Mesothelial cell of epicardium (in vitro differentiated cells): ENCODE data around the gene TATDN3. TPM values are rescaled to one million over a fixed set of nuclear protein-coding genes. Genes with fewer than 3 reads are reported as not detected.
"Not testable (repeated sequence)": the region's sequence is repeated elsewhere in the genome, so short reads cannot be mapped to it uniquely, and the experiment has no call there.

Source experiments
- DNase-seq, 2 experiments: peaks; one replicate each; pipeline ENCODE4 v3.0.0; 2021; ENCODE audit warnings: low spot score in 2 of 2; ENCODE audit not compliant: unreplicated experiment in 2 of 2
- H3K27ac Mint-ChIP-seq: 2 replicates; pipeline ENCODE4 v1.8.0; 2021; ENCODE audit warnings: mixed read lengths
- H3K27me3 Mint-ChIP-seq: 2 replicates; pipeline ENCODE4 v1.8.0; 2021; ENCODE audit warnings: low read depth, mixed read lengths
- H3K36me3 Mint-ChIP-seq: 2 replicates; pipeline ENCODE4 v1.8.0; 2021; ENCODE audit warnings: mixed read lengths
- H3K4me1 Mint-ChIP-seq: 2 replicates; pipeline ENCODE4 v1.8.0; 2021; ENCODE audit warnings: mixed read lengths
- H3K4me3 Mint-ChIP-seq: 2 replicates; pipeline ENCODE4 v1.8.0; 2021; ENCODE audit warnings: mild to moderate bottlenecking, moderate library complexity, mixed read lengths
- H3K9me3 Mint-ChIP-seq: 2 replicates; pipeline ENCODE4 v1.8.0; 2021; ENCODE audit warnings: mixed read lengths
- total RNA-seq: library from RNA; stranded (reverse); gene quantifications from 3 replicates; pipeline ENCODE4 v1.2.1, GENCODE V29; 2021
- TF ChIP-seq, protein P1 (sequence below): fragments of 200-600 bp; sonication (generic); IDR thresholded peaks from one replicate; pipeline ENCODE4 v1.5.0; 2021; ENCODE audit warnings: antibody characterized with exemption; ENCODE audit not compliant: unreplicated experiment

TATDN3 gene
- total RNA-seq, 1 donor from 2014 or later, result 11.3 TPM

DNA sequence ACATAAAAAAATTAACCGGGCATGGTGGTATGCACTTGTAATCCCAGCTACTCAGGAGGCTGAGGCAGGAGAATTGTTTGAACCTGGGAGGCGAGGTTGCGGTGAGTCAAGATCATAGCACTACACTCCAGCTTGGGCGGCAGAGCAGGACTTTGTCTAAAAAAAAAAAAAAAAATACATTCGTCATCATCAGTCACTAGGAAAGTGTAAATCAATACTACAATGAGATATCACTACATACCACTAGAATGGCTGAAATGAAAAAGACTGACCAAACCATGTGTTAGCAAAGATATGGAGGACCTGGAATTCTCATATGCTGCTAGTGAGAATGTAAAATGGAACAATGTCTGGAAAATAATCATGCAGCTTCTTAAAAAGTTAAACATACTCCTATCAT lies 46.5 kb downstream of the TATDN3 start:
- DNase-seq, result no peak
- Mint-ChIP-seq H3K9me3 (no peaks in the 10 kb centered on the region), H3K4me3 (no peak overlapping the region), H3K36me3 (no peaks in the 10 kb centered on the region), H3K27ac (no peak overlapping the region), H3K4me1 (no peaks in the 10 kb centered on the region), H3K27me3 (no peaks in the 10 kb centered on the region)
- TF ChIP-seq, protein P1, sequence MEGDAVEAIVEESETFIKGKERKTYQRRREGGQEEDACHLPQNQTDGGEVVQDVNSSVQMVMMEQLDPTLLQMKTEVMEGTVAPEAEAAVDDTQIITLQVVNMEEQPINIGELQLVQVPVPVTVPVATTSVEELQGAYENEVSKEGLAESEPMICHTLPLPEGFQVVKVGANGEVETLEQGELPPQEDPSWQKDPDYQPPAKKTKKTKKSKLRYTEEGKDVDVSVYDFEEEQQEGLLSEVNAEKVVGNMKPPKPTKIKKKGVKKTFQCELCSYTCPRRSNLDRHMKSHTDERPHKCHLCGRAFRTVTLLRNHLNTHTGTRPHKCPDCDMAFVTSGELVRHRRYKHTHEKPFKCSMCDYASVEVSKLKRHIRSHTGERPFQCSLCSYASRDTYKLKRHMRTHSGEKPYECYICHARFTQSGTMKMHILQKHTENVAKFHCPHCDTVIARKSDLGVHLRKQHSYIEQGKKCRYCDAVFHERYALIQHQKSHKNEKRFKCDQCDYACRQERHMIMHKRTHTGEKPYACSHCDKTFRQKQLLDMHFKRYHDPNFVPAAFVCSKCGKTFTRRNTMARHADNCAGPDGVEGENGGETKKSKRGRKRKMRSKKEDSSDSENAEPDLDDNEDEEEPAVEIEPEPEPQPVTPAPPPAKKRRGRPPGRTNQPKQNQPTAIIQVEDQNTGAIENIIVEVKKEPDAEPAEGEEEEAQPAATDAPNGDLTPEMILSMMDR, result no peak

- H3K4me1 Mint-ChIP-seq, H3K9me3 Mint-ChIP-seq, H3K4me3 Mint-ChIP-seq, H3K27ac Mint-ChIP-seq, H3K36me3 Mint-ChIP-seq, H3K27me3 Mint-ChIP-seq, DNase-seq: not testable (repeated sequence)
Measured at GRCh38 chr1:212844521-212844920, 52.8 kb downstream of the TATDN3 start.

DNA sequence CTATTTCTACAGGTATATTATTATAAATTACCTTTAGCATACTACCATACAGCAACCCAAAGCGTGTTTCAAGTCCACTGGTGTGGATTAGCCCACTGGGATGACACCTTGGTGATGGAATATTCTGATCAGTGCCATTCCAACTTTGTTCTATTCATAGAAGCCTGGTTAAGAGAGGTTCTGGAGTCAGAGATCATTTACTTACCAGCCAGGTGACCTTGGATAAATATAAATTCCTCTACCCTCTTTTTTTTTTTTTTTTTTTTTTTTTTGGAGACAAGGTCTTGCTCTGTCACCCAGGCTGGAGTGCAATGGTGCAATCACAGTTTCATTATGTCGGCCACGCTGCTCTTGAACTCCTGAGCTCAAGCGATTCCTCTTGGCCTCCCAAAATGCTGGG lies 55.9 kb downstream of the TATDN3 start, which contains the start of gene SPATA45:
SPATA45 (minus strand) TSS at position 101 of the 400 bp plus-strand sequence. CDS start 11,500 bp downstream, outside the sequence.
- no peaks in the 10 kb centered on the region for H3K36me3 Mint-ChIP-seq
- H3K27ac Mint-ChIP-seq, result no peak within 1 kb of the TSS
- DNase-seq, result no peak
- H3K27me3 Mint-ChIP-seq, result no peaks in the 10 kb centered on the region
- TF ChIP-seq, protein P1, result no peak
- no peak within 1 kb of the TSS for H3K4me3 Mint-ChIP-seq
- peaks cover 3% of the 10 kb centered on the region for H3K9me3 Mint-ChIP-seq
- H3K4me1 Mint-ChIP-seq, result no peaks in the 10 kb centered on the region

DNA sequence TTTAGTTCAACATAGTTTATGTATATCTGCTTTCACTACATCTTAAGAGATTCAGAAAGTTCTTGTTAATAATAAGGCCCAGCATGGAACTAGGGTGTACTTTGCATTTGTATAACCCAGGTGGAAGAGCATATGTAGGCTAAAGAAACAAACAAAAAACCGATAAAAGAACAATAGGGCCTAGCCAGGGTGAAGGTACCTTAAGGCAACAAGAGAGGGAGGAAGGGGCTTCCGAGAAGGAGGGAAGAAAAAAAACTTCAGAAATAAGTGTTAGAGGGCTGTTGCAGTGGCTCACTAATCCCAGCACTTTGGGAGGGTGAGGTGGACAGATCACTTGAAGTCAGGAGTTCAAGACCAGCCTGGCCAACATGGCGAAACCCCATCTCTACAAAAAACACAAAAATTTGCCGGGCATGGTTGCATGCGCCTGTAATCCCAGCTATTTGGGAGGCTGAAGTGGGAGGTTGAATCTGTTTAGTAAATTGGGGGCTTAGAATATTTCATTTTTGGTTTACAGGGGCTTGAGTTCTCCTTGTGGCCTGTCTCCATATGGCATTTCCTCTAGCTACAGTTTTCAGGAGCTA lies 60.5 kb downstream of the TATDN3 start:
- Mint-ChIP-seq H3K9me3 (peaks cover 3% of the 10 kb centered on the region), H3K27ac (no peak overlapping the region), H3K4me3 (no peak overlapping the region), H3K4me1 (no peaks in the 10 kb centered on the region), H3K36me3 (peaks cover 1% of the 10 kb centered on the region), H3K27me3 (no peaks in the 10 kb centered on the region)
- TF ChIP-seq, protein P1, result no peak
- no peak for DNase-seq

- no peak overlapping the region for H3K27ac Mint-ChIP-seq
- H3K9me3 Mint-ChIP-seq, result peaks cover 3% of the 10 kb centered on the region
- DNase-seq, result no peak
- peaks cover 1% of the 10 kb centered on the region for H3K36me3 Mint-ChIP-seq
- peaks cover 5% of the 10 kb centered on the region for H3K4me1 Mint-ChIP-seq
- no peak overlapping the region for H3K4me3 Mint-ChIP-seq
- no peaks in the 10 kb centered on the region for H3K27me3 Mint-ChIP-seq
- TF ChIP-seq, protein P1, result no peak
Measured at GRCh38 chr1:212853658-212854057, 62.0 kb downstream of the TATDN3 start.

DNA sequence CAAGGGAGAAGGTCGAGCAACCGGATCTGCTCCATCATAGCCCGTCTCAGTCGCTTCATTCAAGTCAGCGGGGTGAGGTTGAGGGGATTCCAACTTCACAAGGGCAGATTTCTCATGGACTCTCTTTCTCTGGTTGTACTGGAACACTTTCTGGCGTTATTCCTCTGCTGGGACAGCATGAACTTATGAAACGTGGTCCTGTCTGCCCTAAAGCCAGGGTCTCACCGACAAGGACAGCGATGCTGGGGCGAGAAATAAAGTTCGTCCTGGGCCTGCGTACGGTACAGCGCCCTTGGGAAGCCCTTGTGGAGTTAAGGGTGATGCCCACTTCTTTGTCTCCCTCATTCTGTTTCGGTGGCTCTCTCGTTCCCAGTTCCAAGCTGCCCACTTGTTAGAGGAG lies 65.1 kb downstream of the TATDN3 start:
- Mint-ChIP-seq H3K4me3 (peak overlapping the region; percentile 15), H3K27me3 (no peaks in the 10 kb centered on the region), H3K36me3 (peaks cover 1% of the 10 kb centered on the region), H3K4me1 (peaks cover 12% of the 10 kb centered on the region), H3K27ac (no peak overlapping the region), H3K9me3 (peaks cover 3% of the 10 kb centered on the region)
- TF ChIP-seq, protein P1, result no peak
- DNase-seq, result no peak
